Right lobe of liver (tissue), 4 donors: ENCODE data around the gene GPR39.

Experiments used
- POLR2A ChIP-seq: fragments of 450-650 bp; IDR thresholded peaks from one replicate; pipeline ENCODE4 v1.6.1; 2017; ENCODE audit warnings: antibody characterized with exemption, mild to moderate bottlenecking
- TF ChIP-seq, protein P1 (sequence below), 4 donors: fragments of 200-600 bp in 3 of 4; fragments of 450-650 bp in 1 of 4; IDR thresholded peaks; one replicate each; pipeline versions ENCODE4 v1.5.1 to v1.8.0; 2016 to 2022; ENCODE audit warnings: antibody characterized with exemption in 4 of 4, mild to moderate bottlenecking in 2 of 4
- donor health status: DM: no; HTN: no; CAD: no.
- donor health status: DM: no; HTN: no; CAD: no.
- donor health status: DM: no; HTN: yes; CAD: no.

DNA sequence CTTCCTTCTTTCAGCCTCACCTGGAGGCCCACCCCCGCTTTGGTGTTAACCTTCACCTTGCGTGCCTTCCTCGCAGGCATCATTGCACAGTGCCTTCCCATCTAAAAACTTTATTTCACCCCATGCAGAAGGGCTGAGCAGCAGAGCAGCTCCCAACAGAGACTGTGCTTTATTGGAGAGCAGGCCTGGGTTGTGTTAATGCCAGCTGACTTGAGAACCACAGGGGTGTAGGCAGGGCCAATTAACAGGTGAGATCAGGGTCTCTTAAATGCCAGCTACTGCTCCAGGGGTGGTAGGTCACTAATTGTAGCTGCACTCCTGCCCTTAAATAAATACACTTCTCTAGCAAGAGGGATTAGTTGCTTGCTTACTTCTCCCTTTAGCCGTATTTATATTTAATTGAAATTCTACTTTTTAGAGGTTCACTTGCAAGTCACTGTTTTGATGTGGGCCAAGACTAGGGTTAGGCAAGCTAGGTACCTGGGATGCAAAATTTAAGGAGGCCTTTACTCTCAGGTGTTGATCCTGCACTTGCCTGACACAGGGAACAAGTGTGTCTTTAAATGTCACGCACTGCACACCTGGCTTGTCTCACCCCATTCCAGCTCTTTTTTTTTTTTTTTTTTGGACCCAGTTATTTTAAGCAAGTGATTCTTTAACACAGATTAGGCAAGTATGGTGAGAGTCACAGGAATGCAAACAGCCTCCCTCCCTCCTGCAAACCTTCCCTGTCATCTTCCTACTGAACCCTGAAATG lies 198.9 kb downstream of the GPR39 start:
- TF ChIP-seq, protein P1, sequence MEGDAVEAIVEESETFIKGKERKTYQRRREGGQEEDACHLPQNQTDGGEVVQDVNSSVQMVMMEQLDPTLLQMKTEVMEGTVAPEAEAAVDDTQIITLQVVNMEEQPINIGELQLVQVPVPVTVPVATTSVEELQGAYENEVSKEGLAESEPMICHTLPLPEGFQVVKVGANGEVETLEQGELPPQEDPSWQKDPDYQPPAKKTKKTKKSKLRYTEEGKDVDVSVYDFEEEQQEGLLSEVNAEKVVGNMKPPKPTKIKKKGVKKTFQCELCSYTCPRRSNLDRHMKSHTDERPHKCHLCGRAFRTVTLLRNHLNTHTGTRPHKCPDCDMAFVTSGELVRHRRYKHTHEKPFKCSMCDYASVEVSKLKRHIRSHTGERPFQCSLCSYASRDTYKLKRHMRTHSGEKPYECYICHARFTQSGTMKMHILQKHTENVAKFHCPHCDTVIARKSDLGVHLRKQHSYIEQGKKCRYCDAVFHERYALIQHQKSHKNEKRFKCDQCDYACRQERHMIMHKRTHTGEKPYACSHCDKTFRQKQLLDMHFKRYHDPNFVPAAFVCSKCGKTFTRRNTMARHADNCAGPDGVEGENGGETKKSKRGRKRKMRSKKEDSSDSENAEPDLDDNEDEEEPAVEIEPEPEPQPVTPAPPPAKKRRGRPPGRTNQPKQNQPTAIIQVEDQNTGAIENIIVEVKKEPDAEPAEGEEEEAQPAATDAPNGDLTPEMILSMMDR (IDR thresholded peaks at IDR 0.05): no peak
- TF ChIP-seq POLR2A: no peak
